NB4 (cell line): ENCODE results near the gene MTRR.

Experiments
- CTCF ChIP-seq: IDR thresholded peaks from one replicate; pipeline ENCODE4 v1.5.1; 2012; ENCODE audit warnings: low read depth, low read length
- POLR2A ChIP-seq: IDR thresholded peaks from 2 replicates; pipeline ENCODE4 v1.6.1; 2011; ENCODE audit warnings: mild to moderate bottlenecking; ENCODE audit not compliant: insufficient read length; ENCODE audit errors: extremely low read depth

- no peak for TF ChIP-seq CTCF
- no peak for TF ChIP-seq POLR2A
Observed at GRCh38 chr5:7884491-7885267, 15.7 kb downstream of the MTRR start.
